Upper lobe of right lung (tissue), 1 donor: Measurements from ENCODE around the gene SMPD4. TPM values are rescaled to one million over a fixed set of nuclear protein-coding genes. Genes with fewer than 3 reads are reported as not detected.
"Not testable (repeated sequence)": the region's sequence is repeated elsewhere in the genome, so short reads cannot be mapped to it uniquely, and the experiment has no call there.

Experiments used
- ATAC-seq: fragments of 200-7000 bp; cut with Tn5 transposase; one replicate; pipeline ENCODE4 v1.9.1; 2020; ENCODE audit warnings: mild to moderate bottlenecking, moderate library complexity
- DNase-seq: peaks from one replicate; pipeline ENCODE4 v3.0.0-alpha.2; 2020
- H3K27ac ChIP-seq: fragments of 200-600 bp; one replicate; pipeline ENCODE4 v1.8.0; 2022
- H3K27me3 ChIP-seq: fragments of 200-600 bp; one replicate; pipeline ENCODE4 v1.8.0; 2022; ENCODE audit warnings: mild to moderate bottlenecking
- H3K36me3 ChIP-seq: fragments of 200-600 bp; one replicate; pipeline ENCODE4 v1.8.0; 2022
- H3K4me1 ChIP-seq: fragments of 200-600 bp; one replicate; pipeline ENCODE4 v1.8.0; 2022
- H3K4me3 ChIP-seq: fragments of 200-600 bp; one replicate; pipeline ENCODE4 v1.8.0; 2022; ENCODE audit warnings: mild to moderate bottlenecking
- H3K9me3 ChIP-seq: fragments of 200-600 bp; one replicate; pipeline ENCODE4 v1.8.0; 2022
- CTCF ChIP-seq: fragments of 200-600 bp; IDR thresholded peaks from one replicate; pipeline ENCODE4 v1.8.0; 2022; ENCODE audit warnings: antibody characterized with exemption
- intact Hi-C: fragments of 100-400 bp; cut with DNase I; formaldehyde crosslinking; loops from one replicate; pipeline ENCODE4 v1.11.0; 2022
- total RNA-seq: library from RNA; stranded (reverse); fragmentation: NEBNext Ultra II Directional; extraction: Animal tissue kit (Norgen Biotek cat#: 25700); gene quantifications from one replicate; pipeline ENCODE4 v1.2.1, GENCODE V29; 2021
- donor health status: DM: no; HTN: yes; CAD: no; lungs with severe emphysema.

SMPD4 gene
- total RNA-seq, 1 donor from 2014 or later, result 41.4 TPM

- DNase-seq (peak; percentile 53), ATAC-seq (no peak)
- Histone ChIP-seq H3K9me3 (no peaks in the 10 kb centered on the region), H3K4me3 (no peak overlapping the region), H3K4me1 (no peaks in the 10 kb centered on the region), H3K36me3 (peaks cover 5% of the 10 kb centered on the region), H3K27ac (no peak overlapping the region), H3K27me3 (no peaks in the 10 kb centered on the region)
- TF ChIP-seq CTCF, result no peak
- intact Hi-C loops, result no loop called here
These were observed 24.8 kb downstream of the SMPD4 start for GRCh38 chr2:130156624-130157004.

- peak; percentile 84 for ATAC-seq
- H3K27me3 ChIP-seq, H3K4me3 ChIP-seq, H3K36me3 ChIP-seq, H3K9me3 ChIP-seq, intact Hi-C loops, H3K27ac ChIP-seq, H3K4me1 ChIP-seq: not testable (repeated sequence)
- peak; percentile 89 for DNase-seq
- TF ChIP-seq CTCF, result peak; percentile 52
These were observed 25.3 kb downstream of the SMPD4 start for GRCh38 chr2:130155956-130156623.

GRCh38 chr2:130154773-130155765, 26.3 kb downstream of the SMPD4 start:
- H3K9me3 ChIP-seq, result no peaks in the 10 kb centered on the region
- DNase-seq, result peak; percentile 59
- H3K27me3 ChIP-seq, result no peaks in the 10 kb centered on the region
- H3K36me3 ChIP-seq, result peaks cover 5% of the 10 kb centered on the region
- no peak for TF ChIP-seq CTCF
- no peak for ATAC-seq
- no peak overlapping the region for H3K27ac ChIP-seq
- no peaks in the 10 kb centered on the region for H3K4me1 ChIP-seq
- H3K4me3 ChIP-seq, result no peak overlapping the region
- intact Hi-C loops, result no loop called here

GRCh38 chr2:130154423-130154770, 27.0 kb downstream of the SMPD4 start:
- DNase-seq, ATAC-seq, H3K27ac ChIP-seq, H3K27me3 ChIP-seq, H3K4me3 ChIP-seq, H3K36me3 ChIP-seq, H3K4me1 ChIP-seq, H3K9me3 ChIP-seq, intact Hi-C loops: not testable (repeated sequence)

- H3K36me3 ChIP-seq, H3K4me1 ChIP-seq, H3K4me3 ChIP-seq, H3K27ac ChIP-seq, ATAC-seq, intact Hi-C loops, H3K27me3 ChIP-seq, H3K9me3 ChIP-seq: not testable (repeated sequence)
- DNase-seq, result peak; percentile 46
These were observed 27.5 kb downstream of the SMPD4 start for GRCh38 chr2:130153721-130154422.

GRCh38 chr2:130152816-130153595, 28.4 kb downstream of the SMPD4 start:
- no peak overlapping the region for H3K27ac ChIP-seq
- no peaks in the 10 kb centered on the region for H3K27me3 ChIP-seq
- no peak for ATAC-seq
- intact Hi-C loops, result no loop called here
- H3K9me3 ChIP-seq, result no peaks in the 10 kb centered on the region
- no peak overlapping the region for H3K4me3 ChIP-seq
- H3K36me3 ChIP-seq, result peaks cover 5% of the 10 kb centered on the region
- H3K4me1 ChIP-seq, result no peaks in the 10 kb centered on the region
- DNase-seq, result peak; percentile 46
- TF ChIP-seq CTCF, result no peak

- H3K27ac ChIP-seq, H3K4me3 ChIP-seq, H3K9me3 ChIP-seq, intact Hi-C loops, H3K4me1 ChIP-seq, H3K36me3 ChIP-seq, H3K27me3 ChIP-seq, ATAC-seq: not testable (repeated sequence)
- peak; percentile 54 for DNase-seq
These were observed 29.1 kb downstream of the SMPD4 start for GRCh38 chr2:130152136-130152815.

- H3K4me3 ChIP-seq, H3K9me3 ChIP-seq, H3K27ac ChIP-seq, intact Hi-C loops, DNase-seq, ATAC-seq, H3K4me1 ChIP-seq, H3K36me3 ChIP-seq, H3K27me3 ChIP-seq: not testable (repeated sequence)
These were observed 30.3 kb downstream of the SMPD4 start for GRCh38 chr2:130151145-130151512.
